CD8-positive, alpha-beta memory T cell (primary cell): ENCODE measurements around the gene HACD2. TPM values are rescaled to one million over a fixed set of nuclear protein-coding genes. Genes with fewer than 3 reads are reported as not detected.
A peak's percentile ranks its signal among the peaks of the same experiment; 100 is the strongest.

Experiments used
- CTCF ChIA-PET: fragments of 350-600 bp; sonication (Branson Sonifier 250); formaldehyde crosslinking; loops from one replicate; lab custom pipeline; 2021; ENCODE audit warnings: antibody characterized with exemption; lab: Charles Lee
- POLR2A ChIA-PET: fragments of 350-600 bp; sonication (Branson Sonifier 250); formaldehyde crosslinking; loops from one replicate; lab custom pipeline; 2021; ENCODE audit warnings: antibody characterized with exemption; lab: Charles Lee
- DNase-seq, 5 donors: peaks; one replicate each; pipeline versions ENCODE4 v3.0.0 to v3.0.0-alpha.2; 2020 to 2022; ENCODE audit warnings: mixed read lengths in 1 of 5
- H3K27ac ChIP-seq: one replicate; pipeline ENCODE4 v1.7.0; 2013; ENCODE audit warnings: low read depth, mild to moderate bottlenecking, low read length, moderate library complexity
- H3K27me3 ChIP-seq: 2 replicates; pipeline ENCODE4 v1.7.0; 2013; ENCODE audit warnings: low read length, mild to moderate bottlenecking; ENCODE audit not compliant: insufficient read depth, poor library complexity, severe bottlenecking
- H3K36me3 ChIP-seq: 2 replicates; pipeline ENCODE4 v1.7.0; 2013; ENCODE audit warnings: mild to moderate bottlenecking, low read length, moderate library complexity; ENCODE audit not compliant: insufficient read depth
- H3K4me1 ChIP-seq: 2 replicates; pipeline ENCODE4 v1.7.0; 2013; ENCODE audit warnings: mild to moderate bottlenecking, low read length, moderate library complexity; ENCODE audit not compliant: insufficient read depth
- H3K4me3 ChIP-seq: 2 replicates; pipeline ENCODE4 v1.7.0; 2013; ENCODE audit warnings: mild to moderate bottlenecking, low read length
- H3K9me3 ChIP-seq: 2 replicates; pipeline ENCODE4 v1.7.0; 2013; ENCODE audit warnings: mild to moderate bottlenecking, low read length
- H3K27ac Mint-ChIP-seq, 8 donors: one replicate each; pipeline ENCODE4 v1.8.0; 2020 to 2021; ENCODE audit warnings: mixed read lengths in 8 of 8, mild to moderate bottlenecking in 6 of 8, inconsistent platforms in 3 of 8, moderate library complexity in 3 of 8
- H3K27me3 Mint-ChIP-seq, 2 donors: one replicate each; pipeline ENCODE4 v1.8.0; 2020 to 2021; ENCODE audit warnings: mixed read lengths in 2 of 2, mild to moderate bottlenecking in 1 of 2, moderate library complexity in 1 of 2
- H3K36me3 Mint-ChIP-seq, 3 donors: one replicate each; pipeline ENCODE4 v1.8.0; 2020 to 2021; ENCODE audit warnings: mixed read lengths in 3 of 3, inconsistent platforms in 1 of 3, mild to moderate bottlenecking in 1 of 3
- H3K4me1 Mint-ChIP-seq, 3 donors: one replicate each; pipeline ENCODE4 v1.8.0; 2020 to 2021; ENCODE audit warnings: mixed read lengths in 3 of 3, inconsistent platforms in 1 of 3, mild to moderate bottlenecking in 1 of 3
- H3K4me3 Mint-ChIP-seq, 7 donors: one replicate each; pipeline ENCODE4 v1.8.0; 2020 to 2021; ENCODE audit warnings: mixed read lengths in 7 of 7, mild to moderate bottlenecking in 6 of 7, moderate library complexity in 4 of 7, inconsistent platforms in 2 of 7
- H3K9me3 Mint-ChIP-seq, 5 donors: one replicate each; pipeline ENCODE4 v1.8.0; 2020 to 2022; ENCODE audit warnings: mixed read lengths in 5 of 5, mild to moderate bottlenecking in 3 of 5, moderate library complexity in 2 of 5, inconsistent platforms in 1 of 5
- polyA plus RNA-seq: library from polyadenylated mRNA; unstranded; fragments of 300-500 nt; fragmentation: Illumina TruSeq; gene quantifications from one replicate; pipeline ENCODE4 v1.2.3, GENCODE V29; 2021
- total RNA-seq, 2 experiments: library from RNA; stranded (reverse); gene quantifications; one replicate each; pipeline ENCODE4 v1.2.3, GENCODE V29; 2021

The HACD2 gene
- total and polyA plus RNA-seq, 3 experiments from 2014 or later, result 25.9 to 33.3 (median 33.0) TPM

- peaks cover 23 to 39% (median 30%) of the 10 kb centered on the region in 3 donors for H3K4me1 Mint-ChIP-seq
- H3K27me3 ChIP-seq, result no peaks in the 10 kb centered on the region
These were observed 2.5 kb downstream of the HACD2 start for GRCh38 chr3:123582315-123582714.

DNA sequence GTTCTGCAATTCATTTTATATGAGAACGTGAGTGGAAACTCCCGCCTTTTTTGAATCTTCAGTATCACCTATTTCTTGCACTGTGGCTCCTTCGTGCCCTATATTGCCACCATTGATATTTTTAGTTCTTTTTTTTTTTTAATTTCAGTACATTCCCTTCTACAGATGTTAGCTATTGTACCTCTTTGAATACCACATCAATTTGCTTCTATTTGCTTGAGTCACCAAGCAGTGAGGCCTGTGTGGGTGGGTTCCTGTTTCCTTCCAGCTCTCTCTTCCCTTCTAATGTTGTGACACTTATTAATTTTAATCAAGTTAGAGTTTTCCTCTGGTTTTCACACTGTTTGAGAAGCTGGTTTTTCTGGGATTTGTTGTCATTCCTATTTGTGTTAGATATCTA is 8.7 kb downstream of the HACD2 start:
- H3K9me3 Mint-ChIP-seq, result no peaks in the 10 kb centered on the region
- DNase-seq, result no peak
- Histone ChIP-seq H3K4me1 (no peaks in the 10 kb centered on the region), H3K27me3 (no peaks in the 10 kb centered on the region), H3K4me3 (no peak overlapping the region), H3K27ac (no peak overlapping the region), H3K36me3 (no peaks in the 10 kb centered on the region), H3K9me3 (no peaks in the 10 kb centered on the region)
- no peak overlapping the region for H3K4me3 Mint-ChIP-seq
- peaks cover 5 to 50% (median 10%) of the 10 kb centered on the region in 3 donors for H3K36me3 Mint-ChIP-seq
- no peak overlapping the region for H3K27ac Mint-ChIP-seq
- ChIA-PET CTCF (no interaction called here), POLR2A (no interaction called here)
- no peaks in the 10 kb centered on the region for H3K27me3 Mint-ChIP-seq
- peaks cover 4 to 32% (median 23%) of the 10 kb centered on the region in 3 donors for H3K4me1 Mint-ChIP-seq

More at GRCh38 chr3:123582315-123582714, 2.5 kb downstream of the HACD2 start:
- Histone ChIP-seq H3K9me3 (no peaks in the 10 kb centered on the region), H3K36me3 (no peaks in the 10 kb centered on the region), H3K4me3 (no peak overlapping the region), H3K4me1 (peaks cover 18% of the 10 kb centered on the region), H3K27ac (no peak overlapping the region)
- CTCF ChIA-PET, result no interaction called here
- Mint-ChIP-seq H3K27me3 (no peaks in the 10 kb centered on the region), H3K9me3 (no peaks in the 10 kb centered on the region), H3K36me3 (peaks cover 0 to 37% (median 12%) of the 10 kb centered on the region in 3 donors), H3K27ac (no peak overlapping the region), H3K4me3 (peak overlapping the region in 1 of 7 donors; percentile 21)
- no peak for DNase-seq
- POLR2A ChIA-PET, result no interaction called here

GRCh38 chr3:123571973-123572365 is 12.9 kb downstream of the HACD2 start:
- Histone ChIP-seq H3K4me1 (no peaks in the 10 kb centered on the region), H3K4me3 (no peak overlapping the region), H3K36me3 (no peaks in the 10 kb centered on the region), H3K9me3 (no peaks in the 10 kb centered on the region), H3K27me3 (no peaks in the 10 kb centered on the region), H3K27ac (no peak overlapping the region)
- H3K27ac Mint-ChIP-seq, result peak overlapping the region in 1 of 8 donors; percentile 17
- H3K36me3 Mint-ChIP-seq, result peaks cover 6 to 40% (median 8%) of the 10 kb centered on the region in 3 donors
- ChIA-PET POLR2A (no interaction called here), CTCF (interaction anchor here (1.1 kb wide), 1 partner anchor 11 kb away, joined by 3 read pairs; no protein-coding TSS in a partner anchor)
- no peak for DNase-seq
- no peak overlapping the region for H3K4me3 Mint-ChIP-seq
- H3K4me1 Mint-ChIP-seq, result peaks cover 11 to 33% (median 26%) of the 10 kb centered on the region in 3 donors
- H3K27me3 Mint-ChIP-seq, result no peaks in the 10 kb centered on the region
- no peaks in the 10 kb centered on the region for H3K9me3 Mint-ChIP-seq

- no peak for DNase-seq
- Mint-ChIP-seq H3K4me1 (peaks cover 8 to 28% (median 21%) of the 10 kb centered on the region in 3 donors), H3K9me3 (no peaks in the 10 kb centered on the region), H3K36me3 (peaks cover 4 to 39% (median 4%) of the 10 kb centered on the region in 3 donors), H3K4me3 (no peak overlapping the region), H3K27ac (peak overlapping the region in 1 of 8 donors; percentile 57), H3K27me3 (no peaks in the 10 kb centered on the region)
- H3K9me3 ChIP-seq, result no peaks in the 10 kb centered on the region
- ChIA-PET POLR2A (no interaction called here), CTCF (interaction anchor here (1.1 kb wide), 1 partner anchor 10 kb away, joined by 3 read pairs; no protein-coding TSS in a partner anchor)
- no peak overlapping the region for H3K4me3 ChIP-seq
- no peaks in the 10 kb centered on the region for H3K4me1 ChIP-seq
- no peaks in the 10 kb centered on the region for H3K36me3 ChIP-seq
- H3K27ac ChIP-seq, result no peak overlapping the region
- H3K27me3 ChIP-seq, result no peaks in the 10 kb centered on the region
These were observed 13.4 kb downstream of the HACD2 start for GRCh38 chr3:123571264-123571972.

DNA sequence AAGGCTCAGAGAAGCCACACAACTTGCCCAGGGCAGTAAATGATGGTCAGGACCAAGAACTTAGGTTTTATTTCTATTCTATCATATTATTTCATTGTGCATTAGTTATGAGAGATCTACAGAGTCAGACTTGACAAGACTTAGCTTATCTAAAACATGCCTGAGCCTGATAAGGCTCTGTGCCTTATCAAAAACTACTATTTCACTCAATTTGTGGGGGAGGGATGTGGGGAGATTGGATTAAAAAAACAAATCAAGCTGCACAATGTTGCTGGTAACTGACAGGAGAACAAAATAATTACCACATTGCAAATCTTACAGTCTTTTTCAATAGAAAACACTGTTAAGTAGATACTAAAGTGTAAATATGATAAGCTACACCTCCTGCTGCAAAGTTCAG is 16.0 kb downstream of the HACD2 start:
- CTCF ChIA-PET, result interaction anchor here (1.1 to 1.4 kb wide), 3 partner anchors 10 to 240 kb away, joined by 3 read pairs; no protein-coding TSS in a partner anchor
- Mint-ChIP-seq H3K27me3 (no peaks in the 10 kb centered on the region), H3K4me1 (peaks cover 11 to 31% (median 23%) of the 10 kb centered on the region in 3 donors)

GRCh38 chr3:123568034-123568433 is 16.8 kb downstream of the HACD2 start:
- H3K4me3 ChIP-seq, result no peak overlapping the region
- Mint-ChIP-seq H3K27ac (peak overlapping the region in 1 of 8 donors; percentile 43), H3K9me3 (no peaks in the 10 kb centered on the region), H3K27me3 (no peaks in the 10 kb centered on the region), H3K4me1 (peaks cover 17 to 37% (median 25%) of the 10 kb centered on the region in 3 donors), H3K4me3 (no peak overlapping the region), H3K36me3 (peaks cover 4 to 47% (median 12%) of the 10 kb centered on the region in 3 donors)
- H3K27ac ChIP-seq, result no peak overlapping the region
- ChIA-PET CTCF (interaction anchor here (1.4 kb wide), 1 partner anchor 239 kb away, joined by 3 read pairs; no protein-coding TSS in a partner anchor), POLR2A (no interaction called here)
- H3K27me3 ChIP-seq, result no peaks in the 10 kb centered on the region
- no peak for DNase-seq
- H3K36me3 ChIP-seq, result no peaks in the 10 kb centered on the region
- H3K9me3 ChIP-seq, result no peaks in the 10 kb centered on the region
- H3K4me1 ChIP-seq, result no peaks in the 10 kb centered on the region

More for the DNA sequence above, 16.0 kb downstream of the HACD2 start:
- Histone ChIP-seq H3K4me1 (no peaks in the 10 kb centered on the region), H3K9me3 (no peaks in the 10 kb centered on the region), H3K4me3 (no peak overlapping the region), H3K27me3 (no peaks in the 10 kb centered on the region), H3K27ac (no peak overlapping the region), H3K36me3 (no peaks in the 10 kb centered on the region)
- peaks cover 4 to 45% (median 11%) of the 10 kb centered on the region in 3 donors for H3K36me3 Mint-ChIP-seq
- H3K4me3 Mint-ChIP-seq, result no peak overlapping the region
- DNase-seq, result no peak
- H3K9me3 Mint-ChIP-seq, result no peaks in the 10 kb centered on the region
- no peak overlapping the region for H3K27ac Mint-ChIP-seq
- POLR2A ChIA-PET, result no interaction called here

- POLR2A ChIA-PET, result no interaction called here
- H3K36me3 Mint-ChIP-seq, result peaks cover 4 to 38% (median 14%) of the 10 kb centered on the region in 3 donors
- no peak overlapping the region for H3K4me3 ChIP-seq
These were observed 20.8 kb downstream of the HACD2 start for GRCh38 chr3:123564056-123564455.

DNA sequence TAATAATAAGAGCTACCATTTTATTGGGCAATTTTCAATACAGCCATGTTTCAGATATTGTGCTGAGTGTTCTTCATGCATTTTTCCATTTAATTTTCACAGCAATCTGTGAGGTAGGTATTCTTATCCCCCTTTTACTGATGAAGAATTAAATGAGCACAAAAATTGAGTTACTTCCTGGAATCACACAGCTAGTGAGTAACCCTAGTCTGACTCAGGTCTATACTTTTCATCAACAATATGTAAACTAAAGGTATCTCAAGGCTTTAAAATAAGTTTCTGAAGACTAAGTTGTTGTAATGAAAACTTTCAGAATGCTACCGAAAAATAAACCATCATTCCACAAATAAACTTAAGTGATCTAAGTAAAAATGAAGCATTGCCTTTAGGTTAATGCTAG is 22.3 kb downstream of the HACD2 start:
- H3K27ac Mint-ChIP-seq, result no peak overlapping the region
- Histone ChIP-seq H3K27ac (no peak overlapping the region), H3K36me3 (no peaks in the 10 kb centered on the region), H3K4me1 (no peaks in the 10 kb centered on the region), H3K4me3 (no peak overlapping the region), H3K27me3 (no peaks in the 10 kb centered on the region), H3K9me3 (no peaks in the 10 kb centered on the region)
- no peaks in the 10 kb centered on the region for H3K27me3 Mint-ChIP-seq
- H3K4me3 Mint-ChIP-seq, result no peak overlapping the region
- H3K9me3 Mint-ChIP-seq, result no peaks in the 10 kb centered on the region
- H3K36me3 Mint-ChIP-seq, result peaks cover 0 to 30% (median 11%) of the 10 kb centered on the region in 3 donors
- ChIA-PET CTCF (interaction anchor here (0.9 to 8.5 kb wide), 2 partner anchors 114 to 234 kb away, joined by 3 to 81 read pairs; no protein-coding TSS in a partner anchor), POLR2A (no interaction called here)
- peaks cover 9 to 15% (median 12%) of the 10 kb centered on the region in 3 donors for H3K4me1 Mint-ChIP-seq
- no peak for DNase-seq

More at GRCh38 chr3:123564056-123564455, 20.8 kb downstream of the HACD2 start:
- H3K4me3 Mint-ChIP-seq, result no peak overlapping the region
- CTCF ChIA-PET, result interaction anchor here (8.5 kb wide), 1 partner anchor 236 kb away, joined by 81 read pairs; no protein-coding TSS in a partner anchor
- peak overlapping the region in 5 of 8 donors; percentile 8 to 71 (median 18) for H3K27ac Mint-ChIP-seq
- no peaks in the 10 kb centered on the region for H3K27me3 ChIP-seq
- no peaks in the 10 kb centered on the region for H3K36me3 ChIP-seq
- no peaks in the 10 kb centered on the region for H3K27me3 Mint-ChIP-seq
- no peaks in the 10 kb centered on the region for H3K9me3 ChIP-seq
- no peak overlapping the region for H3K27ac ChIP-seq
- no peaks in the 10 kb centered on the region for H3K9me3 Mint-ChIP-seq
- peaks cover 10 to 20% (median 13%) of the 10 kb centered on the region in 3 donors for H3K4me1 Mint-ChIP-seq
- DNase-seq, result no peak
- H3K4me1 ChIP-seq, result no peaks in the 10 kb centered on the region
